ENCODE measurements around the gene NQO2. TPM values are rescaled to one million over a fixed set of nuclear protein-coding genes. Genes with fewer than 3 reads are reported as not detected.

The NQO2 gene
- total and polyA plus RNA-seq, 2 experiments from 2014 or later = 38.7 to 103 TPM

DNA sequence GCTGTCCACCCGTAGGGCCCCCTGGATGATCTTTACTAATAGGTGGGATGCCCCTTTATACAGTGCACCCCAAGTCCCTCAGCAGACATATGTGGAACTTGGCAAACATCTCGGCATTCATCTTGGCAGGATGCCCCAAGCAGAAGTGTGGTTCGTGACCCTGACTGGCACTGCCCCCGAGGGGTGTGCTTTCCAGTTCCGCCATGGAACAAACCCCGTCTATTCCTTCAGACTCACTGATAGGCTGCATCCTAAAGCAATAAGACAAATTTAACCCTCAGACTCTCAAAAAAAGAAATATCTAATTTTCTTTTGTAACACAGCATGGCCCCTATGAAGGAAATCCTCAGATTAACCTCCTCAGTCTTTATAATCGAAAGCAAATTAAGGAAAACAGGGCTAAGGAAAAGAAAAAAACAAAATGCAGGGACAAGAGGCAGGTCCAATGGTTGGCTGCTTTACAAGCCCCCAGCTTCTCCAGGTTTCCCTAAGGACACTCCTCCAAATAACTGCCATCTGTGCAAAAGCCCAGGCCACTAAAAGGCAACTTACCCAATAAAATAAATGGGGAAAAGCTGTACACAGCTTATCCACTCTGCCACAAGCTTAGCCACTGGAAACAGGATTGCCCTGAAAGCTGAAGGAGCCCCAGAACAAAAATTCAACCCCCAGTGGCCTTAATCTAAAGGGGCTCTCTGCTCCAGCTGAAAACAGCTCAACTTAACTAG is 38.1 kb downstream of the NQO2 start:
- Histone ChIP-seq H3K27me3 (no peaks in the 10 kb centered on the region), H3K27ac (peak overlapping the region; percentile 69), H3K9me3 (ENCODE audit: low read depth) (no peaks in the 10 kb centered on the region), H3K4me1 (ENCODE audit: low read depth) (peaks cover 38% of the 10 kb centered on the region), H3K36me3 (no peaks in the 10 kb centered on the region), H3K4me3 (no peak overlapping the region)
- DNase-seq (ENCODE audit: low read depth in 1 of 2, low spot score in 1 of 2) = no peak
- TF ChIP-seq, protein P1, sequence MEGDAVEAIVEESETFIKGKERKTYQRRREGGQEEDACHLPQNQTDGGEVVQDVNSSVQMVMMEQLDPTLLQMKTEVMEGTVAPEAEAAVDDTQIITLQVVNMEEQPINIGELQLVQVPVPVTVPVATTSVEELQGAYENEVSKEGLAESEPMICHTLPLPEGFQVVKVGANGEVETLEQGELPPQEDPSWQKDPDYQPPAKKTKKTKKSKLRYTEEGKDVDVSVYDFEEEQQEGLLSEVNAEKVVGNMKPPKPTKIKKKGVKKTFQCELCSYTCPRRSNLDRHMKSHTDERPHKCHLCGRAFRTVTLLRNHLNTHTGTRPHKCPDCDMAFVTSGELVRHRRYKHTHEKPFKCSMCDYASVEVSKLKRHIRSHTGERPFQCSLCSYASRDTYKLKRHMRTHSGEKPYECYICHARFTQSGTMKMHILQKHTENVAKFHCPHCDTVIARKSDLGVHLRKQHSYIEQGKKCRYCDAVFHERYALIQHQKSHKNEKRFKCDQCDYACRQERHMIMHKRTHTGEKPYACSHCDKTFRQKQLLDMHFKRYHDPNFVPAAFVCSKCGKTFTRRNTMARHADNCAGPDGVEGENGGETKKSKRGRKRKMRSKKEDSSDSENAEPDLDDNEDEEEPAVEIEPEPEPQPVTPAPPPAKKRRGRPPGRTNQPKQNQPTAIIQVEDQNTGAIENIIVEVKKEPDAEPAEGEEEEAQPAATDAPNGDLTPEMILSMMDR (IDR thresholded peaks at IDR 0.05; ENCODE audit: low read depth, low read length) = no peak

DNA sequence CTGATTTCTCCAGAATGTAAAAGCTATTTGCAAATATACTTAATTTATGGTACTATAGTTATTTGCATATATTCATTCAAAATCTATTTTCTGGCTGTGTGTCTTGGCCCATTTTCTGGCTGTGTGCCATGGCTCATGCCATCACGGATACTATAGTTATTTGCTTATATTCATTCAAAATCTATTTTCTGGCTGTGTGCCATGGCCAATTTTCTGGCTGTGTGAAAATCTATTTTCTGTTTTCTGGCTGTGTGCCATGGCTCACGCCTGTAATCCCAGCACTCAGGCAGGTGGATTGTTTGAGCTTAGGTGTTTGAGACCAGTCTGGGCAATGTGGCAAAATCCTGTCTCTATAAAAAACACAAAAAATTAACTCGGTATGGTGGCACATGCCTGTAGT is 39.7 kb downstream of the NQO2 start:
- no peak for DNase-seq (ENCODE audit: low read depth in 1 of 2, low spot score in 1 of 2)
- Histone ChIP-seq H3K27ac (peak overlapping the region; percentile 40), H3K9me3 (ENCODE audit: low read depth) (no peaks in the 10 kb centered on the region), H3K36me3 (no peaks in the 10 kb centered on the region), H3K4me1 (ENCODE audit: low read depth) (peaks cover 38% of the 10 kb centered on the region), H3K4me3 (no peak overlapping the region), H3K27me3 (no peaks in the 10 kb centered on the region)
- TF ChIP-seq, protein P1 (IDR thresholded peaks at IDR 0.05; ENCODE audit: low read depth, low read length) = no peak

DNA sequence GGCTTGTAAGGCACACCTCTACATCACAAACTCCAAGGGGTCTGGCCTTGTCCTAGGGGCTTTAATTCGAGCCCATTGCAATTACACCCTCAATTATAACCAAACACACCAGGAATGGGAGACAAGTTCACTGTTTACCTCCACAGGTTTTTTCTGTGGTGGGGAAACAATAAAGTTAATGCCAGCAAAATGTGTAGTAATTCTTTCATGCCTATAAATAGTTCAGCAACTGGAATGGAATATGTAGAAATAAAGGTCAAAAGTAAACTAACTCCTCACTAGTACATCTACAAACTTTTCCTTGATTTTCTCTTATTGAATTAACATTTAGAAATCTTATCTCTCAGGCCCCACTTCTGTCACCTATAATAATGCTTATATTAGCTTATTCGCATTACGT is 41.5 kb downstream of the NQO2 start:
- Histone ChIP-seq H3K36me3 (no peaks in the 10 kb centered on the region), H3K4me1 (ENCODE audit: low read depth) (peaks cover 38% of the 10 kb centered on the region), H3K4me3 (no peak overlapping the region), H3K9me3 (ENCODE audit: low read depth) (no peaks in the 10 kb centered on the region), H3K27me3 (no peaks in the 10 kb centered on the region), H3K27ac (no peak overlapping the region)
- TF ChIP-seq, protein P1 (IDR thresholded peaks at IDR 0.05; ENCODE audit: low read depth, low read length) = no peak
- no peak for DNase-seq (ENCODE audit: low read depth in 1 of 2, low spot score in 1 of 2)

DNA sequence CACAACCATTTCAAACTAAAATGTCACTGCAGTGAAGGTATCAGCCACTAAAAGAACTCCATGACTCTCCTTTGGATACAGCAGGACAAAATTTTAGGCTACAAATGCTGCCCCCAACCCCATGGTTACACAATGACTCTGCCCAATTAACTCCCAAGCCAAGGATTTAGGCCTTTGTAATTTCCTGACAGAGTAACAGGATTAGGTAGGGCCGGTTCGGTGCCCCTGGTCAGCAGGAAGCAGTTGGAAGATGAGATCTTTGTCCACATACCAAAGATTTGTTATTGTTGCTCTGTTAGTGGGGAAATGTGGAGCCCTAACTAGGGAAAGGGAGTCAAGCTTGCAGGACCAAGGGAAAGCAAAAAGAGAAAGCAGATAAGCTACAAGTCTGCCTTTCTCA is 41.9 kb downstream of the NQO2 start:
- no peak for DNase-seq (ENCODE audit: low read depth in 1 of 2, low spot score in 1 of 2)
- TF ChIP-seq, protein P1 (IDR thresholded peaks at IDR 0.05; ENCODE audit: low read depth, low read length) = no peak
- H3K27ac ChIP-seq = peak overlapping the region; percentile 44
- peaks cover 38% of the 10 kb centered on the region for H3K4me1 ChIP-seq (ENCODE audit: low read depth)
- H3K27me3 ChIP-seq = no peaks in the 10 kb centered on the region
- H3K36me3 ChIP-seq = no peaks in the 10 kb centered on the region
- no peaks in the 10 kb centered on the region for H3K9me3 ChIP-seq (ENCODE audit: low read depth)
- H3K4me3 ChIP-seq = no peak overlapping the region

DNA sequence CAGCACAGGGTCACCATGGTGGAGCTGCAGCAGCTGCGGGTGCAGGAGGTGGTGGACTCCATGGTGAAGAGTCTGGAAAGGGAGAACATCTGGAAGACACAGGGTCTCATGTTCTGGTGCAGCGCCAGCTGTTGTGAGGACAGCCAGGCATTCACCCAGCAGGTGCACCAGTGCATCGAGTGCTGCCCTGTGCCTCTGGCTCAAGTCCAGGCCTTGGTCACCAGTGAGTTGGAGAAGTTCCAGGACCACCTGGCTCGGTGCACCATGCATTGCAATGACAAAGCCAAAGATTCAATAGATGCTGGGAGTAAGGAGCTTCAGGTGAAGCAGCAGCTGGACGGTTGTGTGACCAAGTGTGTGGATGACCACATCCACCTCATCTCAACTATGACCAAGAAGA is 45.7 kb downstream of the NQO2 start:
- TF ChIP-seq, protein P1 (IDR thresholded peaks at IDR 0.05; ENCODE audit: low read depth, low read length) = no peak
- no peaks in the 10 kb centered on the region for H3K27me3 ChIP-seq
- H3K36me3 ChIP-seq = no peaks in the 10 kb centered on the region
- peaks cover 14% of the 10 kb centered on the region for H3K4me1 ChIP-seq (ENCODE audit: low read depth)
- no peaks in the 10 kb centered on the region for H3K9me3 ChIP-seq (ENCODE audit: low read depth)
- H3K4me3 ChIP-seq = no peak overlapping the region
- H3K27ac ChIP-seq = no peak overlapping the region
- DNase-seq (ENCODE audit: low read depth in 1 of 2, low spot score in 1 of 2) = no peak

Measured in cardiac muscle cell (in vitro differentiated cells and primary cell).